ENCODE results near the gene DCLRE1B. TPM values are rescaled to one million over a fixed set of nuclear protein-coding genes. Genes with fewer than 3 reads are reported as not detected.

Gene DCLRE1B
- total RNA-seq, 2 donors from 2014 or later, result 4.2 to 10.1 TPM

- Histone ChIP-seq H3K4me1 (replicated peaks) (no peaks in the 10 kb centered on the region), H3K27ac (no peak overlapping the region), H3K9me3 (no peaks in the 10 kb centered on the region), H3K4me3 (no peak overlapping the region), H3K36me3 (no peaks in the 10 kb centered on the region), H3K27me3 (replicated peaks; ENCODE audit: insufficient read depth) (no peaks in the 10 kb centered on the region)
- TF ChIP-seq POLR2AphosphoS5 (IDR thresholded peaks at IDR 0.05), result no peak
- TF ChIP-seq POLR2A (IDR thresholded peaks at IDR 0.05), result no peak
- no peak for TF ChIP-seq CTCF (IDR thresholded peaks at IDR 0.05)
- intact Hi-C loops (cut with DNase I), result no loop called here
- 4% methylated on average over 3 of the region's 3 CpGs for WGBS
- peak; percentile 13 for DNase-seq (ENCODE audit: low spot score)
Measured at GRCh38 chr1:113931451-113931851, 26.3 kb downstream of the DCLRE1B start.

GRCh38 chr1:113934006-113934405 is 28.9 kb downstream of the DCLRE1B start:
- no peaks in the 10 kb centered on the region for H3K9me3 ChIP-seq

GRCh38 chr1:113934511-113935055 is 29.5 kb downstream of the DCLRE1B start:
- WGBS, result 89% methylated on average over 5 of the region's 5 CpGs

More at GRCh38 chr1:113934006-113934405, 28.9 kb downstream of the DCLRE1B start:
- intact Hi-C loops (cut with DNase I), result no loop called here
- H3K4me3 ChIP-seq, result no peak overlapping the region
- no peaks in the 10 kb centered on the region for H3K27me3 ChIP-seq (replicated peaks; ENCODE audit: insufficient read depth)
- no peaks in the 10 kb centered on the region for H3K36me3 ChIP-seq
- no peaks in the 10 kb centered on the region for H3K4me1 ChIP-seq (replicated peaks)
- H3K27ac ChIP-seq, result no peak overlapping the region
- TF ChIP-seq CTCF (IDR thresholded peaks at IDR 0.05), result no peak
- no peak for TF ChIP-seq POLR2A (IDR thresholded peaks at IDR 0.05)
- no peak for TF ChIP-seq POLR2AphosphoS5 (IDR thresholded peaks at IDR 0.05)
- no peak for DNase-seq (ENCODE audit: low spot score)

GRCh38 chr1:113935176-113935575 is 30.1 kb downstream of the DCLRE1B start:
- Histone ChIP-seq H3K4me1 (replicated peaks) (no peaks in the 10 kb centered on the region), H3K36me3 (no peaks in the 10 kb centered on the region), H3K27ac (no peak overlapping the region), H3K27me3 (replicated peaks; ENCODE audit: insufficient read depth) (no peaks in the 10 kb centered on the region), H3K9me3 (no peaks in the 10 kb centered on the region), H3K4me3 (no peak overlapping the region)
- intact Hi-C loops (cut with DNase I), result no loop called here
- TF ChIP-seq POLR2AphosphoS5 (IDR thresholded peaks at IDR 0.05) (no peak), CTCF (IDR thresholded peaks at IDR 0.05) (no peak), POLR2A (IDR thresholded peaks at IDR 0.05) (no peak)
- 82% methylated on average over 1 of the region's 1 CpG for WGBS
- DNase-seq (ENCODE audit: low spot score), result no peak

More at GRCh38 chr1:113934511-113935055, 29.5 kb downstream of the DCLRE1B start:
- intact Hi-C loops (cut with DNase I), result no loop called here
- Histone ChIP-seq H3K4me3 (no peak overlapping the region), H3K4me1 (replicated peaks) (no peaks in the 10 kb centered on the region), H3K27me3 (replicated peaks; ENCODE audit: insufficient read depth) (no peaks in the 10 kb centered on the region), H3K9me3 (no peaks in the 10 kb centered on the region), H3K27ac (no peak overlapping the region), H3K36me3 (no peaks in the 10 kb centered on the region)
- no peak for TF ChIP-seq POLR2A (IDR thresholded peaks at IDR 0.05)
- DNase-seq (ENCODE audit: low spot score), result no peak

- Histone ChIP-seq H3K27me3 (replicated peaks; ENCODE audit: insufficient read depth) (no peaks in the 10 kb centered on the region), H3K4me1 (replicated peaks) (no peaks in the 10 kb centered on the region), H3K27ac (no peak overlapping the region), H3K9me3 (no peaks in the 10 kb centered on the region), H3K36me3 (no peaks in the 10 kb centered on the region), H3K4me3 (no peak overlapping the region)
- TF ChIP-seq POLR2A (IDR thresholded peaks at IDR 0.05), result no peak
- no peak for TF ChIP-seq POLR2AphosphoS5 (IDR thresholded peaks at IDR 0.05)
- no peak for TF ChIP-seq CTCF (IDR thresholded peaks at IDR 0.05)
- 68% methylated on average over 1 of the region's 1 CpG for WGBS
- intact Hi-C loops (cut with DNase I), result no loop called here
- DNase-seq (ENCODE audit: low spot score), result no peak
Measured at GRCh38 chr1:113935970-113936369, 30.8 kb downstream of the DCLRE1B start.
